GM12874 (cell line): ENCODE results near the gene ATIC.

Experiments used
- CTCF ChIP-seq: IDR thresholded peaks from 2 replicates; pipeline ENCODE4 v1.5.1; 2011; ENCODE audit warnings: low read depth, mild to moderate bottlenecking, control low read depth, low read length, moderate library complexity; ENCODE audit not compliant: insufficient read depth

ATIC gene

GRCh38 chr2:215316336-215316735 is 4.5 kb downstream of the ATIC start:
- no peak for TF ChIP-seq CTCF

- no peak for TF ChIP-seq CTCF
Observed at GRCh38 chr2:215319500-215319899, 7.6 kb downstream of the ATIC start.

- TF ChIP-seq CTCF = no peak
Observed at GRCh38 chr2:215320102-215320501, 8.2 kb downstream of the ATIC start.

- no peak for TF ChIP-seq CTCF
Observed at GRCh38 chr2:215320679-215321078, 8.8 kb downstream of the ATIC start.

GRCh38 chr2:215324811-215325210 is 13.0 kb downstream of the ATIC start:
- no peak for TF ChIP-seq CTCF

- no peak for TF ChIP-seq CTCF
Observed at GRCh38 chr2:215328066-215328465, 16.2 kb downstream of the ATIC start.

- no peak for TF ChIP-seq CTCF
Observed at GRCh38 chr2:215332872-215333595, 21.2 kb downstream of the ATIC start.
